ENCODE measurements around the gene PLPP3. TPM values are rescaled to one million over a fixed set of nuclear protein-coding genes. Genes with fewer than 3 reads are reported as not detected.

The PLPP3 gene
- total RNA-seq, 1 experiment from 2014 or later: 8.2 TPM

- no TSS peak for BruUV-seq (replicated peaks)
- Histone ChIP-seq H3K27ac (ENCODE audit: low read length) (no peak overlapping the region), H3K27me3 (ENCODE audit: control insufficient read depth, insufficient read depth, low read length) (peaks cover 6% of the 10 kb centered on the region; the same call in 1 of the 2 replicates), H3K4me3 (ENCODE audit: low read depth in 2 of 2, low read length in 2 of 2) (no peak overlapping the region), H3K9me3 (ENCODE audit: control insufficient read depth, insufficient read depth, low read depth, low read length) (no peaks in the 10 kb centered on the region), H3K4me1 (ENCODE audit: control insufficient read depth, insufficient read depth, low read length) (no peaks in the 10 kb centered on the region), H3K36me3 (ENCODE audit: control insufficient read depth, insufficient read depth, low read length) (no peaks in the 10 kb centered on the region)
- in situ Hi-C loops (cut with HindIII; ENCODE audit: low pct_unique_long_range_greater_than_20kb, low sequenced_read_pairs): no loop called here
- POLR2A ChIA-PET: no interaction called here
- intact Hi-C loops (cut with micrococcal nuclease; ENCODE audit: unreplicated experiment): no loop called here
- CTCF ChIA-PET: no interaction called here
- DNase-seq (ENCODE audit: low read depth, low spot score) (no peak), ATAC-seq (no peak)
- TF ChIP-seq CTCF (IDR thresholded peaks at IDR 0.05) (no peak), POLR2AphosphoS5 (IDR thresholded peaks at IDR 0.05; ENCODE audit: low read depth, low read length) (no peak), SIN3A (IDR thresholded peaks at IDR 0.05; ENCODE audit: borderline replicate concordance, insufficient read depth, low read depth, low read length) (no peak), REST (IDR thresholded peaks at IDR 0.05; ENCODE audit: insufficient read depth in 1 of 2, low read depth in 2 of 2, low read length in 1 of 2) (no peak), TCF7L2 (IDR thresholded peaks at IDR 0.05; ENCODE audit: low read depth, low read length) (no peak)
Observed at GRCh38 chr1:56473582-56474270, 105.6 kb downstream of the PLPP3 start.

GRCh38 chr1:56472860-56473259 lies 106.5 kb downstream of the PLPP3 start:
- in situ Hi-C loops (cut with HindIII; ENCODE audit: low pct_unique_long_range_greater_than_20kb, low sequenced_read_pairs) (no loop called here), intact Hi-C loops (cut with micrococcal nuclease; ENCODE audit: unreplicated experiment) (no loop called here)
- Histone ChIP-seq H3K27ac (ENCODE audit: low read length) (no peak overlapping the region), H3K9me3 (ENCODE audit: control insufficient read depth, insufficient read depth, low read depth, low read length) (no peaks in the 10 kb centered on the region), H3K4me3 (ENCODE audit: low read depth in 2 of 2, low read length in 2 of 2) (no peak overlapping the region), H3K36me3 (ENCODE audit: control insufficient read depth, insufficient read depth, low read length) (no peaks in the 10 kb centered on the region), H3K4me1 (ENCODE audit: control insufficient read depth, insufficient read depth, low read length) (no peaks in the 10 kb centered on the region), H3K27me3 (ENCODE audit: control insufficient read depth, insufficient read depth, low read length) (peaks cover 4% of the 10 kb centered on the region; the same call in 1 of the 2 replicates)
- TF ChIP-seq POLR2AphosphoS5 (IDR thresholded peaks at IDR 0.05; ENCODE audit: low read depth, low read length) (no peak), TCF7L2 (IDR thresholded peaks at IDR 0.05; ENCODE audit: low read depth, low read length) (no peak), SIN3A (IDR thresholded peaks at IDR 0.05; ENCODE audit: borderline replicate concordance, insufficient read depth, low read depth, low read length) (no peak), CTCF (IDR thresholded peaks at IDR 0.05) (no peak), REST (IDR thresholded peaks at IDR 0.05; ENCODE audit: insufficient read depth in 1 of 2, low read depth in 2 of 2, low read length in 1 of 2) (no peak)
- no peak for DNase-seq (ENCODE audit: low read depth, low spot score)
- ChIA-PET CTCF (no interaction called here), POLR2A (no interaction called here)
- no TSS peak for BruUV-seq (replicated peaks)
- no peak for ATAC-seq
